Retinal pigment epithelial cell (primary cell): ENCODE data around the gene FIBIN.

Source experiments
- DNase-seq: peaks from one replicate; pipeline ENCODE4 v3.0.0-alpha.2; 2010; ENCODE audit warnings: low read depth
- H3K4me3 ChIP-seq: 2 replicates; pipeline ENCODE4 v1.5.1; 2011; ENCODE audit warnings: mild to moderate bottlenecking, low read length, control low read depth, moderate library complexity
- CTCF ChIP-seq: conservative IDR thresholded peaks from 2 replicates; pipeline ENCODE4 v1.5.1; 2011; ENCODE audit warnings: low read depth, low read length, control low read depth, inconsistent platforms

Gene FIBIN

DNA sequence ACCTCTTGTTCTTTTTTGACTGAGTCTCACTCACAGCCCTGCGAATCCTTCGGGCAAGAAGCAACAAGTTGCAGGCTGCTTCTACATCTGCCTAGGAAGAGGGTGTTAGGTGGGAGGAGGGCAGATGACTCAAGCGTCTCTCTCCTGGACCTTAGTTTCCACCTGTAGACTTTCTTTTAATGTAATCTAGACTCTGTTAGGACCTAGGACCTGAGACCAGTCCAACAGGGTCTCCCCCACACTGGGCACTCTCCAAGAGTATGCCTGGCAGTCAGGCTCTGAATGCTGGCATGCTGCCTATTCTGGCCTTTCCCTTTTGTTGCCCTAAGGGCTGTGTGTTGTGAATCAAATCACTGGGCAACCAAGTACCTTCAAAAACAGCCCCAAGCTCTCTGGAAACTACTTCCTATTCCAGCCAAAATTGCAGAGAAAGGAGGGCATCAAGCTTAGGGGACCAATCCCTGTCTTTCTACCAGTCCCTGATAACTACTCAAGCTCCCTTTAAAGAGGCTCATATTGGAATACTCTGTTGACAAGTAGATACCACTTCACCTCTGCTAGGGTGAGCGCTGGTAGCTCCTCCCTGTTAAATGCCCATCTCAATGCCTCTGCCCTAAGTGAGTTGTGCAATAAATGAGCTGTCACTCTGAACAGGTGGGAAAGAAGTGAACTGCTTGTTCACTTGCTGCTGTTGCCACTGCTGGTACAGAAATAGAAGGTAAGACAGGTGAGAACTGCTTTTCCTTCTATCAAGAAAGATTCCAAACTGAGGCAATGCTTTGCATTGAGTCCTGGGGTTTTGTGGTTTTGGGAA, 46.6 kb downstream of the FIBIN start, which contains the start of gene BBOX1:
BBOX1 (plus strand) TSS at position 514 of the 814 bp plus-strand sequence. CDS start 14,616 bp downstream, outside the sequence.
- no peak for TF ChIP-seq CTCF
- H3K4me3 ChIP-seq: no peak within 1 kb of the TSS
- peak; percentile 38 for DNase-seq

- TF ChIP-seq CTCF: no peak
- peak; percentile 78 for DNase-seq
- no peak overlapping the region for H3K4me3 ChIP-seq
Measured at GRCh38 chr11:27041141-27041899, 47.4 kb downstream of the FIBIN start.
